ENCODE results near the gene DNM1L. TPM values are rescaled to one million over a fixed set of nuclear protein-coding genes. Genes with fewer than 3 reads are reported as not detected.

The DNM1L gene
- total RNA-seq, 1 donor from 2014 or later, result 82.1 TPM

GRCh38 chr12:32756476-32757066 is 77.5 kb downstream of the DNM1L start:
- Mint-ChIP-seq H3K27me3 (ENCODE audit: unreplicated experiment) (peaks cover 2% of the 10 kb centered on the region), H3K4me1 (ENCODE audit: unreplicated experiment) (peaks cover 17% of the 10 kb centered on the region), H3K27ac (ENCODE audit: unreplicated experiment) (peak overlapping the region; percentile 88), H3K9me3 (ENCODE audit: unreplicated experiment) (no peaks in the 10 kb centered on the region), H3K36me3 (ENCODE audit: low read depth, unreplicated experiment) (peaks cover 7% of the 10 kb centered on the region), H3K4me3 (ENCODE audit: unreplicated experiment) (peak overlapping the region; percentile 91)
- no peak for TF ChIP-seq CTCF (IDR thresholded peaks at IDR 0.05; ENCODE audit: unreplicated experiment)
- peak; percentile 6 for DNase-seq (ENCODE audit: low spot score)

GRCh38 chr12:32757157-32757556 is 78.1 kb downstream of the DNM1L start:
- Mint-ChIP-seq H3K4me3 (ENCODE audit: unreplicated experiment) (no peak overlapping the region), H3K4me1 (ENCODE audit: unreplicated experiment) (peaks cover 17% of the 10 kb centered on the region), H3K9me3 (ENCODE audit: unreplicated experiment) (no peaks in the 10 kb centered on the region), H3K27ac (ENCODE audit: unreplicated experiment) (no peak overlapping the region), H3K27me3 (ENCODE audit: unreplicated experiment) (peaks cover 2% of the 10 kb centered on the region), H3K36me3 (ENCODE audit: low read depth, unreplicated experiment) (peaks cover 4% of the 10 kb centered on the region)
- no peak for DNase-seq (ENCODE audit: low spot score)
- TF ChIP-seq CTCF (IDR thresholded peaks at IDR 0.05; ENCODE audit: unreplicated experiment), result no peak

GRCh38 chr12:32761716-32762115 is 82.6 kb downstream of the DNM1L start:
- Mint-ChIP-seq H3K4me1 (ENCODE audit: unreplicated experiment) (peaks cover 1% of the 10 kb centered on the region), H3K27me3 (ENCODE audit: unreplicated experiment) (no peaks in the 10 kb centered on the region), H3K4me3 (ENCODE audit: unreplicated experiment) (no peak overlapping the region), H3K27ac (ENCODE audit: unreplicated experiment) (no peak overlapping the region), H3K9me3 (ENCODE audit: unreplicated experiment) (no peaks in the 10 kb centered on the region), H3K36me3 (ENCODE audit: low read depth, unreplicated experiment) (no peaks in the 10 kb centered on the region)
- no peak for TF ChIP-seq CTCF (IDR thresholded peaks at IDR 0.05; ENCODE audit: unreplicated experiment)
- no peak for DNase-seq (ENCODE audit: low spot score)

- Mint-ChIP-seq H3K4me3 (ENCODE audit: unreplicated experiment) (no peak overlapping the region), H3K36me3 (ENCODE audit: low read depth, unreplicated experiment) (no peaks in the 10 kb centered on the region), H3K4me1 (ENCODE audit: unreplicated experiment) (no peaks in the 10 kb centered on the region), H3K27ac (ENCODE audit: unreplicated experiment) (no peak overlapping the region), H3K27me3 (ENCODE audit: unreplicated experiment) (no peaks in the 10 kb centered on the region), H3K9me3 (ENCODE audit: unreplicated experiment) (no peaks in the 10 kb centered on the region)
- no peak for TF ChIP-seq CTCF (IDR thresholded peaks at IDR 0.05; ENCODE audit: unreplicated experiment)
- no peak for DNase-seq (ENCODE audit: low spot score)
These were observed 86.8 kb downstream of the DNM1L start for GRCh38 chr12:32765906-32766305.

- TF ChIP-seq CTCF (IDR thresholded peaks at IDR 0.05; ENCODE audit: unreplicated experiment), result no peak
- Mint-ChIP-seq H3K9me3 (ENCODE audit: unreplicated experiment) (no peaks in the 10 kb centered on the region), H3K4me3 (ENCODE audit: unreplicated experiment) (no peak overlapping the region), H3K36me3 (ENCODE audit: low read depth, unreplicated experiment) (no peaks in the 10 kb centered on the region), H3K4me1 (ENCODE audit: unreplicated experiment) (no peaks in the 10 kb centered on the region), H3K27ac (ENCODE audit: unreplicated experiment) (no peak overlapping the region), H3K27me3 (ENCODE audit: unreplicated experiment) (no peaks in the 10 kb centered on the region)
- no peak for DNase-seq (ENCODE audit: low spot score)
These were observed 89.4 kb downstream of the DNM1L start for GRCh38 chr12:32768518-32768917.
